ENCODE measurements around the gene PYY. TPM values are rescaled to one million over a fixed set of nuclear protein-coding genes. Genes with fewer than 3 reads are reported as not detected.
"Not testable (repeated sequence)": the region's sequence is repeated elsewhere in the genome, so short reads cannot be mapped to it uniquely, and the experiment has no call there.

PYY gene
- total RNA-seq, 1 experiment from 2014 or later, result not detected

DNA sequence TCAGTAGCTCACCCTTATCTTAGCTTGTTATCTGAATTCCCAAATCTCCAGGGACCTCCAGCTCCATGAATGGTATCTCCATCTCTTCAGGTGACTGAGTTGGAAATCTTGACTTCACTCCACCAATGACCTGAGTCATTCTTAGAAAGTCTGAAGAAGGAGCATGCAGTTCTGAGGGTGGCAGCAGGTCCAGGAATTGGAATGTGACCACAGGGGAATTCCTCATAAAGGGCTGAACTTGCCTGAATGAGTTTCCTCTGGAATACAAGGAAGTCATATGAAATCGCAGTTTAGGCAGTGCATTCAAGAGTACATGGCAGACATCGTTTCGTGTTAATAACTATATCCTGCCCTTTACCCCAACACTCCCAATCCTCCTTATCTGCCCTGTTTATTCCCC lies 12.5 kb upstream of the PYY start:
- no peaks in the 10 kb centered on the region for H3K9me3 Mint-ChIP-seq (ENCODE audit: unreplicated experiment)
- no peak for TF ChIP-seq CTCF (IDR thresholded peaks at IDR 0.05; ENCODE audit: insufficient read depth in 1 of 2, low read depth in 1 of 2, low read length in 1 of 2, severe bottlenecking in 1 of 2, unreplicated experiment in 1 of 2)
- H3K36me3 ChIP-seq (ENCODE audit: control insufficient read depth, insufficient read depth, low read length), result no peaks in the 10 kb centered on the region
- no peak overlapping the region for H3K4me3 ChIP-seq (ENCODE audit: low read depth, low read length)
- H3K4me3 Mint-ChIP-seq (ENCODE audit: unreplicated experiment), result no peak overlapping the region
- ChIA-PET CTCF (interaction anchor here (2.1 kb wide), 1 partner anchor 22 kb away, joined by 5 read pairs; no protein-coding TSS in a partner anchor), POLR2A (no interaction called here)
- H3K27me3 ChIP-seq (replicated peaks; ENCODE audit: control insufficient read depth, insufficient read depth, low read length), result no peaks in the 10 kb centered on the region; the same call in 1 of the 2 replicates
- peaks cover 18% of the 10 kb centered on the region for H3K27me3 Mint-ChIP-seq (ENCODE audit: insufficient read depth, unreplicated experiment)
- no peak overlapping the region for H3K27ac Mint-ChIP-seq (ENCODE audit: unreplicated experiment)
- no peaks in the 10 kb centered on the region for H3K9me3 ChIP-seq
- intact Hi-C loops (cut with micrococcal nuclease; ENCODE audit: unreplicated experiment), result no loop called here
- no peaks in the 10 kb centered on the region for H3K36me3 Mint-ChIP-seq (ENCODE audit: insufficient read depth, unreplicated experiment)
- H3K4me1 Mint-ChIP-seq (ENCODE audit: low read depth, unreplicated experiment), result no peaks in the 10 kb centered on the region
- no peaks in the 10 kb centered on the region for H3K4me1 ChIP-seq
- DNase-seq, result no peak
- BruUV-seq (replicated peaks), result no TSS peak

GRCh38 chr17:43962479-43962878 lies 8.7 kb upstream of the PYY start:
- no peaks in the 10 kb centered on the region; the same call in none of the 2 replicates for H3K27me3 ChIP-seq (replicated peaks; ENCODE audit: control insufficient read depth, insufficient read depth, low read length)
- TF ChIP-seq CTCF (IDR thresholded peaks at IDR 0.05; ENCODE audit: insufficient read depth in 1 of 2, low read depth in 1 of 2, low read length in 1 of 2, severe bottlenecking in 1 of 2, unreplicated experiment in 1 of 2), result no peak
- H3K4me1 Mint-ChIP-seq (ENCODE audit: low read depth, unreplicated experiment), result no peaks in the 10 kb centered on the region
- DNase-seq, result no peak
- H3K4me1 ChIP-seq, result no peaks in the 10 kb centered on the region
- no peaks in the 10 kb centered on the region for H3K9me3 Mint-ChIP-seq (ENCODE audit: unreplicated experiment)
- no peak overlapping the region for H3K4me3 ChIP-seq (ENCODE audit: low read depth, low read length)
- H3K27me3 Mint-ChIP-seq (ENCODE audit: insufficient read depth, unreplicated experiment), result peaks cover 18% of the 10 kb centered on the region
- no peak overlapping the region for H3K4me3 Mint-ChIP-seq (ENCODE audit: unreplicated experiment)
- H3K9me3 ChIP-seq, result no peaks in the 10 kb centered on the region
- ChIA-PET CTCF (interaction anchor here (0.5 to 1.1 kb wide), 3 partner anchors 24 to 85 kb away, joined by 3 to 6 read pairs (median 5); no protein-coding TSS in a partner anchor), POLR2A (no interaction called here)
- no peaks in the 10 kb centered on the region for H3K36me3 ChIP-seq (ENCODE audit: control insufficient read depth, insufficient read depth, low read length)
- no TSS peak for BruUV-seq (replicated peaks)
- H3K27ac Mint-ChIP-seq (ENCODE audit: unreplicated experiment), result no peak overlapping the region
- no peaks in the 10 kb centered on the region for H3K36me3 Mint-ChIP-seq (ENCODE audit: insufficient read depth, unreplicated experiment)
- intact Hi-C loops (cut with micrococcal nuclease; ENCODE audit: unreplicated experiment), result no loop called here

GRCh38 chr17:43961954-43962353 lies 8.2 kb upstream of the PYY start:
- intact Hi-C loops (cut with micrococcal nuclease; ENCODE audit: unreplicated experiment), result no loop called here
- Histone ChIP-seq H3K9me3 (no peaks in the 10 kb centered on the region), H3K27me3 (replicated peaks; ENCODE audit: control insufficient read depth, insufficient read depth, low read length) (no peaks in the 10 kb centered on the region; the same call in none of the 2 replicates), H3K36me3 (ENCODE audit: control insufficient read depth, insufficient read depth, low read length) (no peaks in the 10 kb centered on the region), H3K4me1 (no peaks in the 10 kb centered on the region), H3K4me3 (ENCODE audit: low read depth, low read length) (no peak overlapping the region)
- no peak for DNase-seq
- Mint-ChIP-seq H3K27me3 (ENCODE audit: insufficient read depth, unreplicated experiment) (peaks cover 18% of the 10 kb centered on the region), H3K27ac (ENCODE audit: unreplicated experiment) (no peak overlapping the region), H3K4me1 (ENCODE audit: low read depth, unreplicated experiment) (no peaks in the 10 kb centered on the region), H3K36me3 (ENCODE audit: insufficient read depth, unreplicated experiment) (no peaks in the 10 kb centered on the region), H3K4me3 (ENCODE audit: unreplicated experiment) (no peak overlapping the region), H3K9me3 (ENCODE audit: unreplicated experiment) (no peaks in the 10 kb centered on the region)
- ChIA-PET POLR2A (no interaction called here), CTCF (interaction anchor here (1.0 to 1.1 kb wide), 3 partner anchors 18 to 30 kb away, joined by 3 to 5 read pairs (median 5); no protein-coding TSS in a partner anchor)
- TF ChIP-seq CTCF (IDR thresholded peaks at IDR 0.05; ENCODE audit: insufficient read depth in 1 of 2, low read depth in 1 of 2, low read length in 1 of 2, severe bottlenecking in 1 of 2, unreplicated experiment in 1 of 2), result no peak
- no TSS peak for BruUV-seq (replicated peaks)

- POLR2A ChIA-PET; DNase-seq; H3K36me3 ChIP-seq (ENCODE audit: control insufficient read depth, insufficient read depth, low read length); H3K9me3 ChIP-seq; intact Hi-C loops (cut with micrococcal nuclease; ENCODE audit: unreplicated experiment); H3K27ac Mint-ChIP-seq (ENCODE audit: unreplicated experiment); H3K4me3 ChIP-seq (ENCODE audit: low read depth, low read length); H3K4me1 Mint-ChIP-seq (ENCODE audit: low read depth, unreplicated experiment); BruUV-seq (replicated peaks); H3K4me1 ChIP-seq; H3K4me3 Mint-ChIP-seq (ENCODE audit: unreplicated experiment); H3K36me3 Mint-ChIP-seq (ENCODE audit: insufficient read depth, unreplicated experiment); H3K9me3 Mint-ChIP-seq (ENCODE audit: unreplicated experiment); H3K27me3 ChIP-seq (replicated peaks; ENCODE audit: control insufficient read depth, insufficient read depth, low read length): not testable (repeated sequence)
- CTCF ChIA-PET, result interaction anchor here (0.7 to 1.1 kb wide), 4 partner anchors 11 to 31 kb away, joined by 3 to 5 read pairs (median 4); no protein-coding TSS in a partner anchor
- peaks cover 18% of the 10 kb centered on the region for H3K27me3 Mint-ChIP-seq (ENCODE audit: insufficient read depth, unreplicated experiment)
Observed at GRCh38 chr17:43961292-43961691, 7.6 kb upstream of the PYY start.
